ENCODE results near the gene PGAP6.

GRCh38 chr16:383326-384051, 1.7 kb upstream of the PGAP6 start:
- TF ChIP-seq CTCF (IDR thresholded peaks at IDR 0.05; ENCODE audit: insufficient read depth, low read depth, low read length) (no peak), EZH2 (IDR thresholded peaks at IDR 0.05; ENCODE audit: insufficient read depth, low read length) (no peak)

Data from astrocyte (in vitro differentiated cells and primary cell).